SU-DHL-6 (cell line): ENCODE results near the gene ARHGAP6.

Experiments used
- H2AFZ ChIP-seq: fragments of 200-600 bp; sonication (generic); 2 replicates; pipeline ENCODE4 v1.6.1; 2014; ENCODE audit warnings: low read depth, mild to moderate bottlenecking, moderate library complexity, mixed read lengths, antibody characterized with exemption, low read length; ENCODE audit not compliant: severe bottlenecking
- H3F3A ChIP-seq: fragments of 200-600 bp; shearing (Covaris generic); 2 replicates; pipeline ENCODE4 v1.6.0; 2016; ENCODE audit warnings: antibody characterized with exemption, mild to moderate bottlenecking; ENCODE audit not compliant: insufficient read depth
- H3K27ac ChIP-seq: fragments of 200-600 bp; sonication (generic); 2 replicates; pipeline ENCODE4 v1.5.1; 2016; ENCODE audit warnings: low read depth, mild to moderate bottlenecking, low read length, moderate library complexity, mixed read lengths
- H3K27me3 ChIP-seq: fragments of 200-600 bp; sonication (generic), shearing (Covaris generic); 2 replicates; pipeline ENCODE4 v1.6.0; 2014; ENCODE audit warnings: mild to moderate bottlenecking, low read length
- H3K36me3 ChIP-seq: fragments of 200-600 bp; sonication (generic); 2 replicates; pipeline ENCODE4 v1.6.1; 2014; ENCODE audit warnings: mild to moderate bottlenecking, low read length, mixed read lengths
- H3K4me2 ChIP-seq: fragments of 300-600, 200-600 bp; shearing (Covaris generic), sonication (generic); 2 replicates; pipeline ENCODE4 v1.6.0; 2014; ENCODE audit warnings: low read length, low read depth, mild to moderate bottlenecking; ENCODE audit not compliant: poor library complexity, severe bottlenecking
- H3K4me3 ChIP-seq: fragments of 200-600 bp; sonication (generic); 2 replicates; pipeline ENCODE4 v1.5.1; 2014; ENCODE audit warnings: antibody characterized with exemption, low read length, mild to moderate bottlenecking, mixed read lengths; ENCODE audit not compliant: insufficient read depth, poor library complexity, severe bottlenecking
- H3K79me2 ChIP-seq: fragments of 200-600 bp; sonication (generic); 2 replicates; pipeline ENCODE4 v1.6.1; 2014; ENCODE audit warnings: mild to moderate bottlenecking, low read length, moderate library complexity; ENCODE audit not compliant: insufficient read depth
- H3K9ac ChIP-seq: fragments of 200-600 bp; sonication (generic); 2 replicates; pipeline ENCODE4 v1.7.0; 2014; ENCODE audit warnings: mild to moderate bottlenecking, low read length
- H3K9me2 ChIP-seq: fragments of 200-600 bp; sonication (generic); replicated peaks from 2 replicates; pipeline ENCODE4 v1.6.1; 2014; ENCODE audit warnings: low read length; ENCODE audit not compliant: insufficient read depth
- H3K9me3 ChIP-seq: fragments of 200-600 bp; sonication (generic); 2 replicates; pipeline ENCODE4 v1.6.1; 2014; ENCODE audit warnings: low read length, mixed read lengths; ENCODE audit not compliant: insufficient read depth
- H4K20me1 ChIP-seq: fragments of 200-600 bp; sonication (generic); 2 replicates; pipeline ENCODE4 v1.6.1; 2014; ENCODE audit warnings: low read depth, mild to moderate bottlenecking, antibody characterized with exemption, low read length, moderate library complexity, mixed read lengths
- CTCF ChIP-seq: fragments of 200-600 bp; sonication (generic); IDR thresholded peaks from one replicate; pipeline ENCODE4 v1.5.1; 2017; ENCODE audit warnings: antibody characterized with exemption, mild to moderate bottlenecking, low read length, moderate library complexity; ENCODE audit not compliant: insufficient read depth, poor library complexity, severe bottlenecking
- EZH2phosphoT487 ChIP-seq: fragments of 200-600 bp; sonication (generic), shearing (Covaris generic); conservative IDR thresholded peaks from 2 replicates; pipeline ENCODE4 v1.6.1; 2018; ENCODE audit warnings: mild to moderate bottlenecking, antibody characterized with exemption, low read length, moderate library complexity, mixed read lengths

Gene ARHGAP6

GRCh38 chrX:11143931-11144678, 521.6 kb downstream of the ARHGAP6 start:
- Histone ChIP-seq H3K9me3 (no peaks in the 10 kb centered on the region), H3K4me2 (no peak overlapping the region), H4K20me1 (no peaks in the 10 kb centered on the region), H3K4me3 (no peak overlapping the region), H3K79me2 (no peaks in the 10 kb centered on the region), H3K9ac (no peak overlapping the region), H3K27me3 (no peaks in the 10 kb centered on the region), H3K27ac (no peak overlapping the region), H3K36me3 (no peaks in the 10 kb centered on the region), H3F3A (no peaks in the 10 kb centered on the region), H3K9me2 (no peaks in the 10 kb centered on the region), H2AFZ (no peak overlapping the region)
- TF ChIP-seq CTCF (peak; percentile 25), EZH2phosphoT487 (no peak)

- Histone ChIP-seq H3K9me2 (no peaks in the 10 kb centered on the region), H3F3A (no peaks in the 10 kb centered on the region), H3K9ac (no peak overlapping the region), H3K4me3 (no peak overlapping the region), H2AFZ (no peak overlapping the region), H3K9me3 (no peaks in the 10 kb centered on the region), H3K4me2 (no peak overlapping the region), H3K27me3 (no peaks in the 10 kb centered on the region), H4K20me1 (no peaks in the 10 kb centered on the region), H3K27ac (no peak overlapping the region), H3K36me3 (no peaks in the 10 kb centered on the region), H3K79me2 (no peaks in the 10 kb centered on the region)
- TF ChIP-seq CTCF (no peak), EZH2phosphoT487 (no peak)
Observed at GRCh38 chrX:11138498-11139390, 527.0 kb downstream of the ARHGAP6 start.

GRCh38 chrX:11137543-11138139, 528.1 kb downstream of the ARHGAP6 start:
- Histone ChIP-seq H3K9ac (no peak overlapping the region), H3K27ac (no peak overlapping the region), H3K4me3 (no peak overlapping the region), H3F3A (no peaks in the 10 kb centered on the region), H3K27me3 (no peaks in the 10 kb centered on the region), H2AFZ (no peak overlapping the region), H3K79me2 (no peaks in the 10 kb centered on the region), H3K4me2 (no peak overlapping the region), H3K36me3 (no peaks in the 10 kb centered on the region), H3K9me3 (no peaks in the 10 kb centered on the region), H4K20me1 (no peaks in the 10 kb centered on the region), H3K9me2 (no peaks in the 10 kb centered on the region)
- TF ChIP-seq EZH2phosphoT487, result no peak
- peak; percentile 23 for TF ChIP-seq CTCF
